A673 (cell line): ENCODE data around the gene BCR. TPM values are rescaled to one million over a fixed set of nuclear protein-coding genes. Genes with fewer than 3 reads are reported as not detected.
"Not testable (repeated sequence)": the region's sequence is repeated elsewhere in the genome, so short reads cannot be mapped to it uniquely, and the experiment has no call there.

ENCODE experiments used
- BruUV-seq: library from RNA; stranded (reverse); fragments of 400-500 nt; replicated peaks from 2 replicates; lab custom pipeline; 2021; lab: Mats Ljungman, UMichigan
- CTCF ChIA-PET: fragments of 300-600 bp; sonication (Branson Sonifier 250); formaldehyde crosslinking; loops from one replicate; lab custom pipeline; 2022; ENCODE audit warnings: antibody characterized with exemption; lab: Charles Lee
- POLR2A ChIA-PET: fragments of 300-600 bp; sonication (Branson Sonifier 250); formaldehyde crosslinking; loops from one replicate; lab custom pipeline; 2022; ENCODE audit warnings: antibody characterized with exemption; ENCODE audit not compliant: low non-redundant PET; lab: Charles Lee
- DNase-seq: peaks from one replicate; pipeline ENCODE4 v3.0.0-alpha.2; 2015; ENCODE audit warnings: low spot score
- H3K27ac ChIP-seq: fragments of 200-600 bp; sonication (generic); 2 replicates; pipeline ENCODE4 v1.5.1; 2016; ENCODE audit warnings: mixed run types, low read depth, mild to moderate bottlenecking, mixed read lengths, antibody characterized with exemption, low read length; ENCODE audit not compliant: poor library complexity, severe bottlenecking
- H3K27me3 ChIP-seq: fragments of 200-600 bp; sonication (generic); replicated peaks from 2 replicates; pipeline ENCODE4 v1.6.1; 2017; ENCODE audit warnings: mixed run types, low read depth, mild to moderate bottlenecking, mixed read lengths, antibody characterized with exemption, low read length; ENCODE audit not compliant: insufficient read depth, poor library complexity
- H3K36me3 ChIP-seq: fragments of 200-600 bp; sonication (generic); 2 replicates; pipeline ENCODE4 v1.6.1; 2016; ENCODE audit warnings: mixed run types, mild to moderate bottlenecking, mixed read lengths, antibody characterized with exemption, low read length; ENCODE audit not compliant: insufficient read depth, poor library complexity, severe bottlenecking
- H3K4me1 ChIP-seq: fragments of 200-600 bp; sonication (generic); 2 replicates; pipeline ENCODE4 v1.6.1; 2017; ENCODE audit warnings: mixed run types, mild to moderate bottlenecking, mixed read lengths, antibody characterized with exemption, low read length; ENCODE audit not compliant: insufficient read depth, poor library complexity, severe bottlenecking
- H3K4me3 ChIP-seq: fragments of 200-600 bp; sonication (generic); 2 replicates; pipeline ENCODE4 v1.5.1; 2016; ENCODE audit warnings: low read depth, mixed run types, mild to moderate bottlenecking, mixed read lengths, low read length; ENCODE audit not compliant: poor library complexity, severe bottlenecking
- H3K9me3 ChIP-seq: fragments of 200-600 bp; sonication (generic); 2 replicates; pipeline ENCODE4 v1.6.1; 2016; ENCODE audit warnings: mixed run types, low read depth, mild to moderate bottlenecking, mixed read lengths, antibody characterized with exemption, low read length; ENCODE audit not compliant: poor library complexity, severe bottlenecking
- CTCF ChIP-seq: fragments of 300-800, 200-600 bp; sonication (generic); conservative IDR thresholded peaks from 2 replicates; pipeline ENCODE4 v1.5.1; 2017; ENCODE audit warnings: low read depth, mild to moderate bottlenecking, antibody characterized with exemption, low read length, moderate library complexity, mixed read lengths
- EZH2 ChIP-seq: fragments of 200-600 bp; sonication (generic); IDR thresholded peaks from 2 replicates; pipeline ENCODE4 v1.6.1; 2017; ENCODE audit warnings: borderline replicate concordance, low read depth, mild to moderate bottlenecking, mixed read lengths, antibody characterized with exemption, low read length; ENCODE audit not compliant: poor library complexity, severe bottlenecking
- intact Hi-C: fragments of 100-400 bp; cut with micrococcal nuclease; formaldehyde crosslinking; loops from one replicate; pipeline ENCODE4 v1.10.0; 2022; ENCODE audit not compliant: unreplicated experiment
- total RNA-seq: library from RNA; stranded (reverse); gene quantifications from 2 replicates; pipeline ENCODE4 v1.2.3, GENCODE V29; 2021

The BCR gene
- total RNA-seq, 1 experiment from 2014 or later, result 63.1 TPM

- intact Hi-C loops, result loop anchor here (10.0 kb wide), 1 partner anchor 61 kb away; no protein-coding TSS in a partner anchor
- H3K36me3 ChIP-seq, result no peaks in the 10 kb centered on the region
- H3K4me3 ChIP-seq, result no peak overlapping the region
- H3K4me1 ChIP-seq, result no peaks in the 10 kb centered on the region
- no peak overlapping the region for H3K27ac ChIP-seq
- DNase-seq, result no peak
- POLR2A ChIA-PET, result no interaction called here
- TF ChIP-seq EZH2, result no peak
- no peak for TF ChIP-seq CTCF
- H3K27me3 ChIP-seq, result peaks cover 18% of the 10 kb centered on the region
- no peaks in the 10 kb centered on the region for H3K9me3 ChIP-seq
- CTCF ChIA-PET, result no interaction called here
- BruUV-seq, result no TSS peak
Observed at GRCh38 chr22:23365524-23365923, 185.2 kb downstream of the BCR start.

GRCh38 chr22:23365961-23366360, 185.7 kb downstream of the BCR start:
- Histone ChIP-seq H3K36me3 (no peaks in the 10 kb centered on the region), H3K4me1 (no peaks in the 10 kb centered on the region), H3K27me3 (peaks cover 18% of the 10 kb centered on the region), H3K27ac (no peak overlapping the region), H3K9me3 (no peaks in the 10 kb centered on the region), H3K4me3 (no peak overlapping the region)
- no TSS peak for BruUV-seq
- CTCF ChIA-PET, result interaction anchor here (0.7 kb wide), 1 partner anchor 585 kb away, joined by 3 read pairs; no protein-coding TSS in a partner anchor
- DNase-seq, result no peak
- TF ChIP-seq CTCF (no peak), EZH2 (no peak)
- intact Hi-C loops, result loop anchor here (10.0 kb wide), 1 partner anchor 61 kb away; no protein-coding TSS in a partner anchor
- POLR2A ChIA-PET, result no interaction called here

DNA sequence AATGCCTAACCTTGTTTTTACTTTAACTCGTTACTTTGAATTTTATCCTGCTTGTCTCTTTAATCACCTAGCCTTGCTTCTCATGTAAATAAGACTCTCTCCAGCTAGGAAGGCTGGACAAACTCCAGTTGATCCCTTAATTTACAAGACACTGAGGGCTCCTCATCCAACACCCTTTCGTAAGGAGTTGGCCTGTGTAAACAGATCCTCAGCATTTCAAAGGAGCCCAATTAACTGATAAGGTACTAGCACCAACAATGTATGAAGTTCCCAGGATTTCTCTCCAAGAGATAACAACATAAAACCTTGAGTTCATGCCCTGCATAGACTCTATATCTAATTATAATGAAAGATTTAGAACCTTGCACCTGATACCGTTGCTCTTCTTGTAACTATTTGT, 186.9 kb downstream of the BCR start:
- intact Hi-C loops, result loop anchor here (10.0 kb wide), 1 partner anchor 62 kb away; no protein-coding TSS in a partner anchor
- BruUV-seq, H3K36me3 ChIP-seq, CTCF ChIA-PET, H3K4me1 ChIP-seq, DNase-seq, POLR2A ChIA-PET, H3K4me3 ChIP-seq, H3K9me3 ChIP-seq, H3K27ac ChIP-seq: not testable (repeated sequence)
- peaks cover 18% of the 10 kb centered on the region for H3K27me3 ChIP-seq

Other genes with a start within 250 kb of the BCR start
- 5.1 and 8.0 TPM in 2 replicates for gene GNAZ, start 110.0 kb upstream of the BCR start, total RNA-seq
- 0.55 TPM in 1 of 2 replicates, not detected in the other for gene RSPH14, start 38.5 kb upstream of the BCR start, total RNA-seq
- 4.1 and 4.9 TPM in 2 replicates for gene RAB36, start 35.0 kb upstream of the BCR start, total RNA-seq